Measurements from ENCODE around the gene CES3.

The CES3 gene

DNA sequence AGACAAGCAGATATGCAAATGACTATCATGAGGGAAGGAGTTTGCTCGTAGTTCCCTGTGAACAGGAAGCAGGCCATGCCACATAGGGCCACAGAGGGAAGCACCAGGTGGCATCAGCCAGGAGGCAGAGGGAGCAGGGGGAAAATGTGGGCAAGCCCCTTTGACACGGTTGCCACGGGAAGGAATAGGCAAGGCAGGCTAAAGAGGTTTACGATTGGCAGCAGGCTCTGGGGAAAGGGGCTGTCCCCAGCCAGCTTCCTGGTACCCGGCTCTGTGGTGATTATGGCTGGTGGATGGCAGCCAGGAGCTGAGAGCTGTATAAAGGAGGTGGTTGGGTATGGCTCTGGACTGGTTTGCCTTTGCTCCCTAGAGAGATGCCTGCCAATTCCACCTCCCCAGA lies 848 bp downstream of the CES3 start:
- peak overlapping the region; percentile 75 for H2AFZ ChIP-seq (ENCODE audit: low read length)

DNA sequence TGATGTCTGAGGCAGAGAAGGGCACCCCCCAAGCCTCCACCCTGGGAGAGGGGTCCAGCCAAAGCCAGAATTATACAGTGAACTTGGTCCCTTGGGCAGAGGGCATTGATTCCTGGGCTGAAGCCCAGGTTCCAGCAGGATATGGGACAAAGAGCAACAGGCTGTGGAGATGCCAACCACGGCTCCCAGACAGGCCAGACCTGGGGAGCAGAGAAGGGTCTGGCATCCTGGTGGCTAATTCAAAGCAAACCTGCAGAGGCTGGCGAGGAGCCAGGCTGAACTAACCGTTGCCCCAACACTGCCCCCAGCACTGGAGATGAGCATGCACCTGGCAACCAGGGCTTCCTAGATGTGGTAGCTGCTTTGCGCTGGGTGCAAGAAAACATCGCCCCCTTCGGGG lies 3.0 kb downstream of the CES3 start:
- Histone ChIP-seq H3K4me2 (ENCODE audit: low read depth, low read length, poor library complexity, severe bottlenecking) (peak overlapping the region; percentile 77), H3K27me3 (ENCODE audit: insufficient read depth, low read length, poor library complexity, severe bottlenecking) (no peaks in the 10 kb centered on the region), H3K9me2 (replicated peaks; ENCODE audit: low read depth, low read length) (no peaks in the 10 kb centered on the region), H3K4me1 (ENCODE audit: insufficient read depth, low read length, poor library complexity, severe bottlenecking) (peaks cover 16% of the 10 kb centered on the region), H3F3A (ENCODE audit: low read depth) (no peaks in the 10 kb centered on the region), H3K9me3 (ENCODE audit: insufficient read depth, low read depth, low read length) (no peaks in the 10 kb centered on the region), H3K4me3 (ENCODE audit: low read length, poor library complexity, severe bottlenecking) (no peak overlapping the region), H3K36me3 (ENCODE audit: insufficient read depth, low read length) (no peaks in the 10 kb centered on the region), H3K79me2 (ENCODE audit: insufficient read depth, low read length) (peaks cover 5% of the 10 kb centered on the region; the same call in 1 of the 2 replicates), H4K20me1 (ENCODE audit: insufficient read depth, low read length, poor library complexity, severe bottlenecking) (no peaks in the 10 kb centered on the region), H2AFZ (ENCODE audit: low read length) (no peak overlapping the region), H3K9ac (ENCODE audit: low read depth, low read length, poor library complexity, severe bottlenecking) (no peak overlapping the region)
- TF ChIP-seq, protein P1, sequence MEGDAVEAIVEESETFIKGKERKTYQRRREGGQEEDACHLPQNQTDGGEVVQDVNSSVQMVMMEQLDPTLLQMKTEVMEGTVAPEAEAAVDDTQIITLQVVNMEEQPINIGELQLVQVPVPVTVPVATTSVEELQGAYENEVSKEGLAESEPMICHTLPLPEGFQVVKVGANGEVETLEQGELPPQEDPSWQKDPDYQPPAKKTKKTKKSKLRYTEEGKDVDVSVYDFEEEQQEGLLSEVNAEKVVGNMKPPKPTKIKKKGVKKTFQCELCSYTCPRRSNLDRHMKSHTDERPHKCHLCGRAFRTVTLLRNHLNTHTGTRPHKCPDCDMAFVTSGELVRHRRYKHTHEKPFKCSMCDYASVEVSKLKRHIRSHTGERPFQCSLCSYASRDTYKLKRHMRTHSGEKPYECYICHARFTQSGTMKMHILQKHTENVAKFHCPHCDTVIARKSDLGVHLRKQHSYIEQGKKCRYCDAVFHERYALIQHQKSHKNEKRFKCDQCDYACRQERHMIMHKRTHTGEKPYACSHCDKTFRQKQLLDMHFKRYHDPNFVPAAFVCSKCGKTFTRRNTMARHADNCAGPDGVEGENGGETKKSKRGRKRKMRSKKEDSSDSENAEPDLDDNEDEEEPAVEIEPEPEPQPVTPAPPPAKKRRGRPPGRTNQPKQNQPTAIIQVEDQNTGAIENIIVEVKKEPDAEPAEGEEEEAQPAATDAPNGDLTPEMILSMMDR (conservative IDR thresholded peaks at IDR 0.05; ENCODE audit: low read length): no peak
- no peak for TF ChIP-seq EZH2phosphoT487 (IDR thresholded peaks at IDR 0.05; ENCODE audit: borderline replicate concordance)

More for the DNA sequence above, 848 bp downstream of the CES3 start:
- Histone ChIP-seq H3F3A (ENCODE audit: low read depth) (no peaks in the 10 kb centered on the region), H3K9me2 (replicated peaks; ENCODE audit: low read depth, low read length) (no peaks in the 10 kb centered on the region), H3K79me2 (ENCODE audit: insufficient read depth, low read length) (peaks cover 5% of the 10 kb centered on the region; the same call in 1 of the 2 replicates), H3K27me3 (ENCODE audit: insufficient read depth, low read length, poor library complexity, severe bottlenecking) (no peaks in the 10 kb centered on the region), H3K4me2 (ENCODE audit: low read depth, low read length, poor library complexity, severe bottlenecking) (peak overlapping the region; percentile 77), H3K36me3 (ENCODE audit: insufficient read depth, low read length) (no peaks in the 10 kb centered on the region), H3K4me1 (ENCODE audit: insufficient read depth, low read length, poor library complexity, severe bottlenecking) (peaks cover 16% of the 10 kb centered on the region), H3K9me3 (ENCODE audit: insufficient read depth, low read depth, low read length) (no peaks in the 10 kb centered on the region), H3K4me3 (ENCODE audit: low read length, poor library complexity, severe bottlenecking) (peak overlapping the region; percentile 78), H3K9ac (ENCODE audit: low read depth, low read length, poor library complexity, severe bottlenecking) (peak overlapping the region; percentile 66), H4K20me1 (ENCODE audit: insufficient read depth, low read length, poor library complexity, severe bottlenecking) (no peaks in the 10 kb centered on the region)
- TF ChIP-seq EZH2phosphoT487 (IDR thresholded peaks at IDR 0.05; ENCODE audit: borderline replicate concordance): no peak
- TF ChIP-seq, protein P1 (conservative IDR thresholded peaks at IDR 0.05; ENCODE audit: low read length): no peak

GRCh38 chr16:66968847-66969246 lies 7.8 kb downstream of the CES3 start:
- Histone ChIP-seq H3K36me3 (ENCODE audit: insufficient read depth, low read length) (no peaks in the 10 kb centered on the region), H3K9me3 (ENCODE audit: insufficient read depth, low read depth, low read length) (no peaks in the 10 kb centered on the region), H3K4me1 (ENCODE audit: insufficient read depth, low read length, poor library complexity, severe bottlenecking) (no peaks in the 10 kb centered on the region), H2AFZ (ENCODE audit: low read length) (no peak overlapping the region), H3K9me2 (replicated peaks; ENCODE audit: low read depth, low read length) (no peaks in the 10 kb centered on the region), H3K9ac (ENCODE audit: low read depth, low read length, poor library complexity, severe bottlenecking) (no peak overlapping the region), H3K79me2 (ENCODE audit: insufficient read depth, low read length) (no peaks in the 10 kb centered on the region), H3K4me3 (ENCODE audit: low read length, poor library complexity, severe bottlenecking) (no peak overlapping the region), H3F3A (ENCODE audit: low read depth) (no peaks in the 10 kb centered on the region), H3K27me3 (ENCODE audit: insufficient read depth, low read length, poor library complexity, severe bottlenecking) (no peaks in the 10 kb centered on the region), H3K4me2 (ENCODE audit: low read depth, low read length, poor library complexity, severe bottlenecking) (no peak overlapping the region), H4K20me1 (ENCODE audit: insufficient read depth, low read length, poor library complexity, severe bottlenecking) (no peaks in the 10 kb centered on the region)
- TF ChIP-seq EZH2phosphoT487 (IDR thresholded peaks at IDR 0.05; ENCODE audit: borderline replicate concordance): no peak
- TF ChIP-seq, protein P1 (conservative IDR thresholded peaks at IDR 0.05; ENCODE audit: low read length): no peak
